CD4-positive, CD25-positive, alpha-beta regulatory T cell (primary cell): ENCODE results near the gene PTGDR2. TPM values are rescaled to one million over a fixed set of nuclear protein-coding genes. Genes with fewer than 3 reads are reported as not detected.

Experiments used
- ATAC-seq, 2 donors: fragments of 150-1000 bp; cut with Tn5 transposase; one replicate each; pipeline ENCODE4 v1.10.0; 2021; ENCODE audit warnings: low read depth in 2 of 2, moderate number of reproducible peaks in 2 of 2, moderate library complexity in 1 of 2
- DNase-seq, 3 donors: peaks; one replicate each; pipeline versions ENCODE4 v3.0.0 to v3.0.0-alpha.2; 2012 to 2022; ENCODE audit warnings: mixed read lengths in 1 of 3
- H3K27ac ChIP-seq: one replicate; pipeline ENCODE4 v1.7.0; 2013; ENCODE audit warnings: mild to moderate bottlenecking, low read length; ENCODE audit not compliant: insufficient read depth, poor library complexity, severe bottlenecking
- H3K27me3 ChIP-seq: one replicate; pipeline ENCODE4 v1.7.0; 2013; ENCODE audit warnings: low read length; ENCODE audit not compliant: control insufficient read depth, insufficient read depth
- H3K36me3 ChIP-seq: one replicate; pipeline ENCODE4 v1.7.0; 2013; ENCODE audit warnings: mild to moderate bottlenecking, low read length, moderate library complexity; ENCODE audit not compliant: control insufficient read depth, insufficient read depth
- H3K4me1 ChIP-seq: 2 replicates; pipeline ENCODE4 v1.7.0; 2013; ENCODE audit warnings: mild to moderate bottlenecking, low read length; ENCODE audit not compliant: insufficient read depth, control insufficient read depth, poor library complexity, severe bottlenecking
- H3K4me3 ChIP-seq: one replicate; pipeline ENCODE4 v1.7.0; 2013; ENCODE audit warnings: low read depth, mild to moderate bottlenecking, low read length, moderate library complexity
- H3K9me3 ChIP-seq, 2 experiments: 1 replicate in 1 of 2; 2 replicates in 1 of 2; pipeline ENCODE4 v1.7.0; 2013; ENCODE audit warnings: low read length in 2 of 2, mild to moderate bottlenecking in 1 of 2, moderate library complexity in 1 of 2; ENCODE audit not compliant: control insufficient read depth in 2 of 2
- H3K27ac Mint-ChIP-seq, 3 donors: one replicate each; pipeline ENCODE4 v1.8.0; 2020 to 2022; ENCODE audit warnings: mild to moderate bottlenecking in 3 of 3, mixed read lengths in 3 of 3, moderate library complexity in 2 of 3
- H3K27me3 Mint-ChIP-seq: one replicate; pipeline ENCODE4 v1.8.0; 2022; ENCODE audit warnings: mild to moderate bottlenecking, mixed read lengths
- H3K36me3 Mint-ChIP-seq: one replicate; pipeline ENCODE4 v1.8.0; 2020; ENCODE audit warnings: mixed read lengths
- H3K4me1 Mint-ChIP-seq, 4 donors: one replicate each; pipeline ENCODE4 v1.8.0; 2020 to 2022; ENCODE audit warnings: mixed read lengths in 4 of 4, mild to moderate bottlenecking in 1 of 4
- H3K4me3 Mint-ChIP-seq, 4 donors: one replicate each; pipeline ENCODE4 v1.8.0; 2020 to 2022; ENCODE audit warnings: mild to moderate bottlenecking in 4 of 4, mixed read lengths in 4 of 4, moderate library complexity in 3 of 4
- H3K9me3 Mint-ChIP-seq, 7 donors: one replicate each; pipeline ENCODE4 v1.8.0; 2020 to 2022; ENCODE audit warnings: mixed read lengths in 7 of 7, mild to moderate bottlenecking in 3 of 7, moderate library complexity in 2 of 7
- polyA plus RNA-seq, 4 donors: library from polyadenylated mRNA; unstranded; fragments of 300-500 nt; fragmentation: Illumina TruSeq; gene quantifications; one replicate each; pipeline ENCODE4 v1.2.3, GENCODE V29; 2021
- total RNA-seq: library from RNA; stranded (reverse); gene quantifications from one replicate; pipeline ENCODE4 v1.2.3, GENCODE V29; 2022

PTGDR2 gene
- total and polyA plus RNA-seq, 5 donors from 2014 or later: 0.81 to 2.3 (median 1.1) TPM

GRCh38 chr11:60859616-60860250 lies 4.0 kb upstream of the PTGDR2 start:
- Mint-ChIP-seq H3K4me1 (peaks cover 0 to 20% (median 9%) of the 10 kb centered on the region in 4 donors), H3K27ac (peak overlapping the region in 2 of 3 donors; percentile 44 to 81), H3K36me3 (no peaks in the 10 kb centered on the region), H3K27me3 (no peaks in the 10 kb centered on the region), H3K4me3 (no peak overlapping the region), H3K9me3 (no peaks in the 10 kb centered on the region)
- Histone ChIP-seq H3K27me3 (no peaks in the 10 kb centered on the region), H3K4me1 (peaks cover 13% of the 10 kb centered on the region), H3K27ac (no peak overlapping the region), H3K4me3 (no peak overlapping the region), H3K9me3 (no peaks in the 10 kb centered on the region), H3K36me3 (no peaks in the 10 kb centered on the region)
- no peak for DNase-seq
- no peak for ATAC-seq

DNA sequence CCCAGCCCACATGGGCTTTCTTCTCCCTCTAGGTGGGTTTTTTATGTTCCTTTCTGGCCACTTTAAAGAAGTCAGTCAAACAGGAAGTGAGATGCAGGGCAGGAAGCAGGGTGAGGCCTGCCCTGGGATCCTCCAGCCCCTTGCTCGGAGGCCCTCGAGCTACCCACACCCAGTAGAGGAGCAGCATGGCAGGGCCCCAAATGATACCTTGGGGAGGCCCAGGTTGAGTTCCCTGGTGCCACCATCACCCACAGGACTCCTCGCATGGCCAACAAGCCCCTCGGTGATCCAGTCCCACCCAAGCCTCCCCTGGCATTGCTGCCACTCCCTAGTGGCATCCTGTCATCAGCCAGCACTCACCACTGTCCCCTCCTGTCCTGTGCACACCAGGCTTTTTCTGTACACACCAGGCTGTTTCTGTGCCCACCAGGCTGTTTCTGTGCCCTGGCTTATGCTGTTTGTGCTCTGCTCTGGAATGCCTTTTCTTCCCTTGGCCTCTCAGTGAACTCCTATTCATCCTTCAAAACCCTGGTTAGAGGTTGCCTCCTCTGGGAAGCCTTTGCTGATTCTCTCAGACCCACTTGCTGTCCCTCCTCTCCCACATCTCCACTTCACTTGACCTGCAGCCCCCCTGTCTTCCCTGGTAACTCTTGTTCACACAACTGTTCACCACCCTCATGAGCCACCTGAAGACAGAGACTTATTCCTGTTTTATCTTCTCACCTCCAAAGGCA lies 3.1 kb upstream of the PTGDR2 start:
- peak overlapping the region in 1 of 4 donors; percentile 46 for H3K4me3 Mint-ChIP-seq
- DNase-seq (peak in 1 of 3 donors; percentile 53), ATAC-seq (peak in 1 of 2 donors; percentile 37)
- Histone ChIP-seq H3K27me3 (no peaks in the 10 kb centered on the region), H3K4me3 (no peak overlapping the region), H3K9me3 (no peaks in the 10 kb centered on the region), H3K36me3 (no peaks in the 10 kb centered on the region), H3K4me1 (peaks cover 13% of the 10 kb centered on the region), H3K27ac (no peak overlapping the region)
- no peaks in the 10 kb centered on the region for H3K9me3 Mint-ChIP-seq
- peak overlapping the region; percentile 44 to 79 (median 52) for H3K27ac Mint-ChIP-seq
- H3K27me3 Mint-ChIP-seq: no peaks in the 10 kb centered on the region
- no peaks in the 10 kb centered on the region for H3K36me3 Mint-ChIP-seq
- H3K4me1 Mint-ChIP-seq: peaks cover 0 to 20% (median 9%) of the 10 kb centered on the region in 4 donors

DNA sequence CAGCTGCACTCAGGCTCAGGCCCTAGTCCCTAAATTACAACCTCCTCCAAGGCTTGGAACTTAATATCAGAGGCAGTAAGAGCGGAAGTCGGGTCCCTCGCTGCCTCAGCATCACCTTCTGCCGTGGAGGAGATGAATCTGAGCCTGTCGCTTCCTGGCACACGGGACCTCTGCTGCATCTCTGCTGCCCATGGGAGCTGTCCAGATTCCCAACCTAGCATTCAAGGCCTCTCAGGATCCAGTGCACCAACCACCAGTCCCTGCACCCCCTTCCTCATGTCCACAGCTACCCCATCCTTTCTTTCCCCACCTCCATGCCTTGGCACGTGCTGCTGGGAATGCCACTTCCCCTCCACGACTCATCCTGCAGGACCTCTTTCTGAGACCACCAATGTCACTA lies 2.5 kb upstream of the PTGDR2 start:
- no peaks in the 10 kb centered on the region for H3K36me3 Mint-ChIP-seq
- peak overlapping the region in 1 of 3 donors; percentile 79 for H3K27ac Mint-ChIP-seq
- peaks cover 13% of the 10 kb centered on the region for H3K4me1 ChIP-seq
- ATAC-seq: no peak
- H3K27me3 Mint-ChIP-seq: no peaks in the 10 kb centered on the region
- H3K9me3 Mint-ChIP-seq: no peaks in the 10 kb centered on the region
- no peak overlapping the region for H3K27ac ChIP-seq
- no peak overlapping the region for H3K4me3 Mint-ChIP-seq
- H3K27me3 ChIP-seq: no peaks in the 10 kb centered on the region
- H3K4me3 ChIP-seq: no peak overlapping the region
- DNase-seq: no peak
- no peaks in the 10 kb centered on the region for H3K36me3 ChIP-seq
- H3K9me3 ChIP-seq: no peaks in the 10 kb centered on the region
- H3K4me1 Mint-ChIP-seq: peaks cover 0 to 20% (median 9%) of the 10 kb centered on the region in 4 donors

GRCh38 chr11:60857378-60858232 lies 1.9 kb upstream of the PTGDR2 start:
- no peaks in the 10 kb centered on the region for H3K27me3 ChIP-seq
- Mint-ChIP-seq H3K36me3 (no peaks in the 10 kb centered on the region), H3K4me3 (no peak overlapping the region), H3K4me1 (peaks cover 0 to 20% (median 9%) of the 10 kb centered on the region in 4 donors), H3K9me3 (no peaks in the 10 kb centered on the region), H3K27me3 (no peaks in the 10 kb centered on the region), H3K27ac (peak overlapping the region in 1 of 3 donors; percentile 56)
- no peak overlapping the region for H3K27ac ChIP-seq
- no peak for ATAC-seq
- H3K36me3 ChIP-seq: no peaks in the 10 kb centered on the region
- H3K9me3 ChIP-seq: no peaks in the 10 kb centered on the region
- no peak for DNase-seq
- peaks cover 13% of the 10 kb centered on the region for H3K4me1 ChIP-seq
- no peak overlapping the region for H3K4me3 ChIP-seq

DNA sequence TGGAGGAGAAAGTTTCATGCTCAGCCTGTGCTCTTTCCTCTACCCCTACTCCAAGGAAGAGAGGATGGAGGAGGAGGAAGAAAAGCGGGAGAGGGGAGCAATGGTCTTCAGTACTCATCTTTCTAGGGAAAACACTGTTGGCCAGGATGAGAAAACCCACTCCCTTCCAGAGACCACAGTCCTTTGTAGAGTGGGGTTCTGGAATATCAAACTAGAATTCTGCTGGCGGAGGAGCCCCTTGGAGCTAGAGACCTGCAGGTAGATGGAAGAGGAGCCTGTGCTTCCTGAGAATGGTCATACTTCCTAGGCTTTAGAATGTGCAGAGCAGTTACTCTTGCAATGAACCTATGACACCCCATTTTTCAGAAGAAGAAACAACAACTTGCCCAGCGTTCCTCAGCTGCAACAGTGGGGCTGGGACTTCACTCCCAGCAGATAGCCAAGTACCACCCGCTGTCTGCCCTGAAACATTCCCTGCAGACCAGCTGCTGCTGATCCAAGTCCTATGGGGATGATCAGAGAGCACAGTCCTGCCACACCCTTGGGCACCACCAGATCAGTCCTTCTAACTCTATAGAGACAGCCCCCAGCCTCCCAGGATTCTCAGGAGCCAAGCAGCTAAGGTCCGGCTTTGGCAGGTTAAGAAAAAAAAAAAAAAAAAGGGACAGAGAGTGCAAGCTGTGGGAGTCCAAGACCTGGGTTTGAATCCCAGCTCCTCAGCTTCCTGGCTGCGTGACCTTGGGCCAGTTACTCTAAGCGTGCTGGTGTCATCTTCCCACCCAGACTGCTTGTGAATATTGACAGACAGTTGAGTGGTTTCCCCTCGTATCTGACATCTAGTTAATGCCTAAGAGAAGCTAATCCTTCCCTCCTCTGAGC lies 664 bp downstream of the PTGDR2 start:
- Mint-ChIP-seq H3K4me3 (no peak overlapping the region), H3K27ac (peak overlapping the region in 2 of 3 donors; percentile 43 to 48), H3K36me3 (peaks cover 16% of the 10 kb centered on the region), H3K27me3 (no peaks in the 10 kb centered on the region), H3K9me3 (no peaks in the 10 kb centered on the region), H3K4me1 (peaks cover 0 to 20% (median 9%) of the 10 kb centered on the region in 4 donors)
- no peak overlapping the region for H3K4me3 ChIP-seq
- peaks cover 13% of the 10 kb centered on the region for H3K4me1 ChIP-seq
- DNase-seq: no peak
- no peaks in the 10 kb centered on the region for H3K27me3 ChIP-seq
- no peak overlapping the region for H3K27ac ChIP-seq
- peaks cover 13% of the 10 kb centered on the region for H3K36me3 ChIP-seq
- ATAC-seq: no peak
- H3K9me3 ChIP-seq: no peaks in the 10 kb centered on the region

GRCh38 chr11:60854140-60854846 lies 1.5 kb downstream of the PTGDR2 start:
- Mint-ChIP-seq H3K27ac (no peak overlapping the region), H3K4me1 (peaks cover 0 to 19% (median 9%) of the 10 kb centered on the region in 4 donors), H3K4me3 (peak overlapping the region in 1 of 4 donors; percentile 38), H3K36me3 (peaks cover 16% of the 10 kb centered on the region), H3K9me3 (no peaks in the 10 kb centered on the region), H3K27me3 (no peaks in the 10 kb centered on the region)
- Histone ChIP-seq H3K27ac (no peak overlapping the region), H3K9me3 (no peaks in the 10 kb centered on the region), H3K27me3 (no peaks in the 10 kb centered on the region), H3K4me3 (no peak overlapping the region), H3K36me3 (peaks cover 20% of the 10 kb centered on the region), H3K4me1 (peaks cover 13% of the 10 kb centered on the region)
- DNase-seq (no peak), ATAC-seq (no peak)
